HEK293 (cell line): ENCODE measurements around the gene CPEB2.

Source experiments
- SALL2 ChIP-seq: fragments of 450-650 bp; formaldehyde crosslinking; IDR thresholded peaks from 2 replicates; pipeline ENCODE4 v1.5.0; 2017; ENCODE audit warnings: missing biosample characterization, mild to moderate bottlenecking, missing genetic modification characterization, borderline replicate concordance
- ZNF133 ChIP-seq: fragments of 450-650 bp; formaldehyde crosslinking; IDR thresholded peaks from 2 replicates; pipeline ENCODE4 v1.5.1; 2016; ENCODE audit warnings: missing biosample characterization, missing genetic modification characterization
- ZNF600 ChIP-seq: fragments of 450-650 bp; formaldehyde crosslinking; IDR thresholded peaks from 2 replicates; pipeline ENCODE4 v1.5.1; 2016; ENCODE audit warnings: missing biosample characterization, missing genetic modification characterization
- ZNF670 ChIP-seq: fragments of 450-650 bp; formaldehyde crosslinking; IDR thresholded peaks from 2 replicates; pipeline ENCODE4 v1.5.1; 2016; ENCODE audit warnings: missing biosample characterization, missing genetic modification characterization, low read depth
- TF ChIP-seq, protein P1 (sequence below): fragments of 450-650 bp; formaldehyde crosslinking; IDR thresholded peaks from 2 replicates; pipeline ENCODE4 v1.5.1; 2016; ENCODE audit warnings: missing biosample characterization, missing genetic modification characterization

DNA sequence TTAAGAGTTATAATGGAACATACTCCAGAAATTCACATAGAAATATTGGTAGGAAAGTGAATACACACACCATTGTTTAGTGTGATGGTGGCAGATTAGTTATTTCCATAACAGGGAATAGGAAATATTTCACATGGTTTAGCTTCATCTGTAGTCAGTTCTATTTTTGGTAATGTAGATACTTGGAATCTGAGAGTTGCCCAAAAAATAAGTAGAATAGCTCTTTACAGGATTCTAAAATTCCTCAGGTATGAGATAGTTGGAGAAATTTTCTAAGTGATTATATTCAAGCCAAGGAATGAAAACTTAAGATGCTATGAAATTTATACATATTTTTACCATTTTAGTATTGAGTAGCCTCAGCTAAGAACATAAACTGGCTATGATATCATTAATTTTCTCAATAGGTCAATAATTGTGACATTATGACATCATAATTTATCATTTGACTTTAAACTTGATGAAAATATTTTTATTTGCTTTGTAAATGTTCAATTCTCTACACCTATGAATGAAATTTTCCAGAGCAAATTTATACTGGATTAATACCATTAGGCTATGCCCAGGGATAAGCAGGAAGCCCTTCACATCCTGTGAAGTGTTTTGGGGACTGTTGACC, 35.8 kb downstream of the CPEB2 start:
- TF ChIP-seq, protein P1, sequence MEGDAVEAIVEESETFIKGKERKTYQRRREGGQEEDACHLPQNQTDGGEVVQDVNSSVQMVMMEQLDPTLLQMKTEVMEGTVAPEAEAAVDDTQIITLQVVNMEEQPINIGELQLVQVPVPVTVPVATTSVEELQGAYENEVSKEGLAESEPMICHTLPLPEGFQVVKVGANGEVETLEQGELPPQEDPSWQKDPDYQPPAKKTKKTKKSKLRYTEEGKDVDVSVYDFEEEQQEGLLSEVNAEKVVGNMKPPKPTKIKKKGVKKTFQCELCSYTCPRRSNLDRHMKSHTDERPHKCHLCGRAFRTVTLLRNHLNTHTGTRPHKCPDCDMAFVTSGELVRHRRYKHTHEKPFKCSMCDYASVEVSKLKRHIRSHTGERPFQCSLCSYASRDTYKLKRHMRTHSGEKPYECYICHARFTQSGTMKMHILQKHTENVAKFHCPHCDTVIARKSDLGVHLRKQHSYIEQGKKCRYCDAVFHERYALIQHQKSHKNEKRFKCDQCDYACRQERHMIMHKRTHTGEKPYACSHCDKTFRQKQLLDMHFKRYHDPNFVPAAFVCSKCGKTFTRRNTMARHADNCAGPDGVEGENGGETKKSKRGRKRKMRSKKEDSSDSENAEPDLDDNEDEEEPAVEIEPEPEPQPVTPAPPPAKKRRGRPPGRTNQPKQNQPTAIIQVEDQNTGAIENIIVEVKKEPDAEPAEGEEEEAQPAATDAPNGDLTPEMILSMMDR = no peak
- TF ChIP-seq ZNF133 (no peak), ZNF670 (tag by site-specific recombination) (no peak), ZNF600 (tag by site-specific recombination) (no peak), SALL2 (tag by site-specific recombination) (no peak)
